ENCODE results near the gene DTNB. TPM values are rescaled to one million over a fixed set of nuclear protein-coding genes. Genes with fewer than 3 reads are reported as not detected.

DTNB gene
- total and polyA plus RNA-seq, 2 of the 4 experiments (the other 2 are of a cell fraction): 3.8 to 5.3 TPM

DNA sequence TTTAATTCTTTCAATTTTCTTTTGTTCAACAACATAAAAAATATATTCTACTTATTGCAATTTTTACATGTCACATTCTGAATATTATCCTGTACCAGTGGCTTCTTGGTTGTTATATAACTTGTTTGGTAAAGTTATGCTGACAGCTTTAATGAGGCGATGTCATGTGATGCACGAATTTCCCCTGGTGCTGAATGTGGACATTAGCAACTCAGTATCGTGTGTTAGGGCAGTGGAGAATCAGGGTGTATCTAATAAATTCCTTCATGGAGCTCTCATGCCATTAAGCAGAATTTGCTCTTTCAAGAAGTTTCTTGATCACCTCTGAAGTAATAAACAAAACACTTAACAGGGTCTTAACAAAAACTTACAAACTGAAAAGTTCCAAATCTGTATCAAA lies 232.0 kb downstream of the DTNB start:
- no peak overlapping the region for H2BK5ac ChIP-seq (ENCODE audit: low read depth, low read length, poor library complexity, severe bottlenecking)
- H2BK120ac ChIP-seq (ENCODE audit: low read depth, low read length): no peak overlapping the region
- no peak overlapping the region for H4K5ac ChIP-seq (ENCODE audit: low read depth, low read length)
- no TSS peak for BruUV-seq (replicated peaks)
- no peak overlapping the region for H3K27ac ChIP-seq (ENCODE audit: insufficient read depth, low read length)
- no peak overlapping the region for H3K56ac ChIP-seq (ENCODE audit: extremely low read depth, insufficient read depth, low read length)
- dilution Hi-C loops (cut with HindIII; ENCODE audit: low sequenced_read_pairs, unreplicated experiment): no loop called here
- H3K36me3 ChIP-seq (ENCODE audit: control insufficient read depth, insufficient read depth, low read length): no peaks in the 10 kb centered on the region
- no peaks in the 10 kb centered on the region for H3K27me3 ChIP-seq (ENCODE audit: control insufficient read depth, insufficient read depth, low read length)
- no peak overlapping the region for H2AFZ ChIP-seq (replicated peaks; ENCODE audit: low read length, poor library complexity)
- no peak for ATAC-seq (ENCODE audit: low read depth)
- in situ Hi-C loops (cut with MboI; ENCODE audit: low sequenced_read_pairs): no loop called here
- no peak overlapping the region for H2AK9ac ChIP-seq (replicated peaks; ENCODE audit: low read depth, low read length, poor library complexity)
- ChIA-PET CTCF (no interaction called here), POLR2A (ENCODE audit: unreplicated experiment) (no interaction called here)
- no peak overlapping the region for H4K8ac ChIP-seq (ENCODE audit: low read depth in 2 of 2, low read length in 2 of 2)
- no peak overlapping the region for H3K4me3 ChIP-seq (ENCODE audit: insufficient read depth, low read depth, low read length)
- no peak overlapping the region for H2BK20ac ChIP-seq (ENCODE audit: low read depth, low read length)
- no peak overlapping the region for H3K23ac ChIP-seq (ENCODE audit: low read depth, low read length)
- H2AK5ac ChIP-seq (ENCODE audit: low read depth, low read length): no peak overlapping the region
- H4K91ac ChIP-seq (ENCODE audit: insufficient read depth, low read depth, low read length): no peak overlapping the region
- no peaks in the 10 kb centered on the region for H3K9me1 ChIP-seq (ENCODE audit: insufficient read depth, low read length)
- no peak overlapping the region for H3K18ac ChIP-seq (ENCODE audit: low read depth, low read length)
- H3K4me2 ChIP-seq (ENCODE audit: low read depth, low read length): no peak overlapping the region
- no peaks in the 10 kb centered on the region for H4K20me1 ChIP-seq (ENCODE audit: insufficient read depth, low read length)
- WGBS, 2 experiments (ENCODE audit: extremely low coverage in 2 of 2, insufficient read length in 1 of 2): 60% methylated on average over 1 of the region's 3 CpGs; no CpG with 5 or more reads in 1 of the 2 experiments
- H3K4me1 ChIP-seq (ENCODE audit: control insufficient read depth, insufficient read depth, low read length): no peaks in the 10 kb centered on the region
- H3K9me3 ChIP-seq (ENCODE audit: control insufficient read depth, insufficient read depth, low read length): no peaks in the 10 kb centered on the region
- H3K79me1 ChIP-seq (ENCODE audit: low read depth in 1 of 2, low read length in 2 of 2): no peaks in the 10 kb centered on the region
- H2BK15ac ChIP-seq (ENCODE audit: low read depth, low read length): no peak overlapping the region
- intact Hi-C loops (cut with micrococcal nuclease): no loop called here
- TF ChIP-seq NFE2L2 (IDR thresholded peaks at IDR 0.05; ENCODE audit: low read depth, low read length): no peak
- no peak for TF ChIP-seq POLR2A (IDR thresholded peaks at IDR 0.05; ENCODE audit: low read depth, low read length)
- no peak for TF ChIP-seq MAFK (IDR thresholded peaks at IDR 0.05; ENCODE audit: low read depth, low read length)
- no peak for TF ChIP-seq ELK1 (IDR thresholded peaks at IDR 0.05; ENCODE audit: borderline replicate concordance, low read depth, low read length)
- TF ChIP-seq MAZ (IDR thresholded peaks at IDR 0.05; ENCODE audit: borderline replicate concordance, low read depth, low read length): no peak
- no peak overlapping the region for H3K9ac ChIP-seq (ENCODE audit: low read depth, low read length)
- DNase-seq: no peak
- no peak overlapping the region for H3K14ac ChIP-seq (replicated peaks; ENCODE audit: low read depth, low read length)
- H3K4ac ChIP-seq (ENCODE audit: low read depth, low read length): no peak overlapping the region
